Fibroblast of lung (primary cell): ENCODE measurements around the gene IRF4. TPM values are rescaled to one million over a fixed set of nuclear protein-coding genes. Genes with fewer than 3 reads are reported as not detected.

ENCODE experiments used
- DNase-seq, 2 donors: peaks; one replicate each; pipeline versions ENCODE4 v3.0.0 to v3.0.0-alpha.2; 2010; ENCODE audit warnings: low read depth in 2 of 2
- H2AFZ ChIP-seq: 2 replicates; pipeline ENCODE4 v1.5.1; 2012; ENCODE audit warnings: low read length, control low read depth, inconsistent platforms
- H3K27ac ChIP-seq: 2 replicates; pipeline ENCODE4 v1.5.1; 2011; ENCODE audit warnings: low read length, control low read depth; ENCODE audit not compliant: insufficient read depth
- H3K27me3 ChIP-seq: 2 replicates; pipeline ENCODE4 v1.5.1; 2011; ENCODE audit warnings: mild to moderate bottlenecking, low read length; ENCODE audit not compliant: control insufficient read depth, insufficient read depth
- H3K36me3 ChIP-seq: 2 replicates; pipeline ENCODE4 v1.5.1; 2011; ENCODE audit warnings: low read length; ENCODE audit not compliant: control insufficient read depth, insufficient read depth
- H3K4me1 ChIP-seq: 2 replicates; pipeline ENCODE4 v1.5.1; 2011; ENCODE audit warnings: low read length; ENCODE audit not compliant: control insufficient read depth, insufficient read depth; ENCODE audit errors: extremely low read depth
- H3K4me2 ChIP-seq: 2 replicates; pipeline ENCODE4 v1.5.1; 2011; ENCODE audit warnings: low read length, control low read depth; ENCODE audit not compliant: insufficient read depth; ENCODE audit errors: extremely low read depth
- H3K4me3 ChIP-seq, 4 experiments: fragments of 200-600 bp in 1 of 4; sonication (generic) in 1 of 4; replicated peaks in 1 of 4; 2 replicates each; pipeline ENCODE4 v1.5.1; 2011 to 2016; ENCODE audit warnings: low read length in 4 of 4, low read depth in 3 of 4, mild to moderate bottlenecking in 3 of 4, control low read depth in 2 of 4, inconsistent platforms in 1 of 4, mixed read lengths in 1 of 4; ENCODE audit not compliant: insufficient read depth in 1 of 4; ENCODE audit errors: control extremely low read depth in 1 of 4
- H3K79me2 ChIP-seq: 2 replicates; pipeline ENCODE4 v1.5.1; 2012; ENCODE audit warnings: mild to moderate bottlenecking, low read length, inconsistent platforms; ENCODE audit not compliant: control insufficient read depth, insufficient read depth
- H3K9ac ChIP-seq: 2 replicates; pipeline ENCODE4 v1.5.1; 2011; ENCODE audit warnings: mild to moderate bottlenecking, low read length, control low read depth; ENCODE audit not compliant: insufficient read depth
- H3K9me3 ChIP-seq: 2 replicates; pipeline ENCODE4 v1.5.1; 2012; ENCODE audit warnings: low read depth, low read length; ENCODE audit not compliant: control insufficient read depth, insufficient read depth
- H4K20me1 ChIP-seq: 2 replicates; pipeline ENCODE4 v1.5.1; 2011; ENCODE audit warnings: low read length; ENCODE audit not compliant: control insufficient read depth, insufficient read depth; ENCODE audit errors: extremely low read depth
- EZH2 ChIP-seq: IDR thresholded peaks from 2 replicates; pipeline ENCODE4 v1.5.1; 2012; ENCODE audit warnings: low read length, control low read depth, mild to moderate bottlenecking; ENCODE audit errors: missing control alignments
- polyA plus RNA-seq, 2 donors: library from polyadenylated mRNA; depleted of rRNA in 1 of 2; stranded (reverse) in 1 of 2; unstranded in 1 of 2; fragments of >200 nt; gene quantifications; 2 replicates each; pipeline ENCODE4 v1.2.1, GENCODE V29; 2011 to 2012; ENCODE audit warnings: missing spikeins in 1 of 2
- total RNA-seq: library from RNA; depleted of rRNA; stranded (reverse); fragments of >200 nt; gene quantifications from 2 replicates; pipeline ENCODE4 v1.2.1, GENCODE V29; 2014
- TF ChIP-seq, protein P1 (sequence below), 2 donors: IDR thresholded peaks in 1 of 2; conservative IDR thresholded peaks in 1 of 2; 1 replicate in 1 of 2; 2 replicates in 1 of 2; pipeline ENCODE4 v1.5.1; 2011 to 2012; ENCODE audit warnings: low read length in 2 of 2, control low read depth in 1 of 2, inconsistent platforms in 1 of 2, low read depth in 1 of 2, mild to moderate bottlenecking in 1 of 2

IRF4 gene
- total and polyA plus RNA-seq, 2 donors (not counting 1 experiment from before 2014, with no cell fraction given) = under 0.01 to 0.01 TPM

DNA sequence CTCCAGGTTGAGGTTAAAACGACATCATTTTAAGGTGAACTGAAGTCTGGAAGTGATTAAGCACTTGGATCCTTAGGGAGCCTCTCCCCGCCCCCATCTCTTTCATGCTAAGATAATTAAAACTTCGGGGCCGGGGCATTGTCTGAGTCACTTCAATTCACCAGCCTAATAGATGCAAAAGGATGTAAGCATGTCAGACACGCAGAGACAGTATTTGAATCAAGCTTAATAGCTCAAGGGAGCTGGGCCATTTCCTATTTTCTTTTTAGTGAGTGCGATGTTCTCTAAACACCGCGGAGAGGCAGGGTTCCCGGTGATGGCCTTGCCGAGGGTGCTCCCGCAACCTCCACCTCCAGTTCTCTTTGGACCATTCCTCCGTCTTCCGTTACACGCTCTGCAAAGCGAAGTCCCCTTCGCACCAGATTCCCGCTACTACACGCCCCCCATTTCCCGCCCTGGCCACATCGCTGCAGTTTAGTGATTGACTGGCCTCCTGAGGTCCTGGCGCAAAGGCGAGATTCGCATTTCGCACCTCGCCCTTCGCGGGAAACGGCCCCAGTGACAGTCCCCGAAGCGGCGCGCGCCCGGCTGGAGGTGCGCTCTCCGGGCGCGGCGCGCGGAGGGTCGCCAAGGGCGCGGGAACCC is 516 bp upstream of the IRF4 start:
- H3K9ac ChIP-seq = no peak overlapping the region
- peak overlapping the region in 2 of 4 experiments; percentile 1 to 43 for H3K4me3 ChIP-seq
- DNase-seq = peak; percentile 6 to 27
- H3K79me2 ChIP-seq = no peaks in the 10 kb centered on the region
- peaks cover 54% of the 10 kb centered on the region for H3K27me3 ChIP-seq
- no peak overlapping the region for H3K27ac ChIP-seq
- H3K36me3 ChIP-seq = no peaks in the 10 kb centered on the region
- no peaks in the 10 kb centered on the region for H3K9me3 ChIP-seq
- H4K20me1 ChIP-seq = no peaks in the 10 kb centered on the region
- no peaks in the 10 kb centered on the region for H3K4me1 ChIP-seq
- H2AFZ ChIP-seq = no peak overlapping the region
- TF ChIP-seq EZH2 = peak; percentile 87
- TF ChIP-seq, protein P1, sequence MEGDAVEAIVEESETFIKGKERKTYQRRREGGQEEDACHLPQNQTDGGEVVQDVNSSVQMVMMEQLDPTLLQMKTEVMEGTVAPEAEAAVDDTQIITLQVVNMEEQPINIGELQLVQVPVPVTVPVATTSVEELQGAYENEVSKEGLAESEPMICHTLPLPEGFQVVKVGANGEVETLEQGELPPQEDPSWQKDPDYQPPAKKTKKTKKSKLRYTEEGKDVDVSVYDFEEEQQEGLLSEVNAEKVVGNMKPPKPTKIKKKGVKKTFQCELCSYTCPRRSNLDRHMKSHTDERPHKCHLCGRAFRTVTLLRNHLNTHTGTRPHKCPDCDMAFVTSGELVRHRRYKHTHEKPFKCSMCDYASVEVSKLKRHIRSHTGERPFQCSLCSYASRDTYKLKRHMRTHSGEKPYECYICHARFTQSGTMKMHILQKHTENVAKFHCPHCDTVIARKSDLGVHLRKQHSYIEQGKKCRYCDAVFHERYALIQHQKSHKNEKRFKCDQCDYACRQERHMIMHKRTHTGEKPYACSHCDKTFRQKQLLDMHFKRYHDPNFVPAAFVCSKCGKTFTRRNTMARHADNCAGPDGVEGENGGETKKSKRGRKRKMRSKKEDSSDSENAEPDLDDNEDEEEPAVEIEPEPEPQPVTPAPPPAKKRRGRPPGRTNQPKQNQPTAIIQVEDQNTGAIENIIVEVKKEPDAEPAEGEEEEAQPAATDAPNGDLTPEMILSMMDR (conservative IDR thresholded peaks at IDR 0.05 in 1 of 2, IDR thresholded peaks at IDR 0.05 in 1 of 2; ENCODE audit: low read depth in 1 of 2, low read length in 2 of 2) = peak in 1 of 2 donors; percentile 23
- no peak overlapping the region for H3K4me2 ChIP-seq

DNA sequence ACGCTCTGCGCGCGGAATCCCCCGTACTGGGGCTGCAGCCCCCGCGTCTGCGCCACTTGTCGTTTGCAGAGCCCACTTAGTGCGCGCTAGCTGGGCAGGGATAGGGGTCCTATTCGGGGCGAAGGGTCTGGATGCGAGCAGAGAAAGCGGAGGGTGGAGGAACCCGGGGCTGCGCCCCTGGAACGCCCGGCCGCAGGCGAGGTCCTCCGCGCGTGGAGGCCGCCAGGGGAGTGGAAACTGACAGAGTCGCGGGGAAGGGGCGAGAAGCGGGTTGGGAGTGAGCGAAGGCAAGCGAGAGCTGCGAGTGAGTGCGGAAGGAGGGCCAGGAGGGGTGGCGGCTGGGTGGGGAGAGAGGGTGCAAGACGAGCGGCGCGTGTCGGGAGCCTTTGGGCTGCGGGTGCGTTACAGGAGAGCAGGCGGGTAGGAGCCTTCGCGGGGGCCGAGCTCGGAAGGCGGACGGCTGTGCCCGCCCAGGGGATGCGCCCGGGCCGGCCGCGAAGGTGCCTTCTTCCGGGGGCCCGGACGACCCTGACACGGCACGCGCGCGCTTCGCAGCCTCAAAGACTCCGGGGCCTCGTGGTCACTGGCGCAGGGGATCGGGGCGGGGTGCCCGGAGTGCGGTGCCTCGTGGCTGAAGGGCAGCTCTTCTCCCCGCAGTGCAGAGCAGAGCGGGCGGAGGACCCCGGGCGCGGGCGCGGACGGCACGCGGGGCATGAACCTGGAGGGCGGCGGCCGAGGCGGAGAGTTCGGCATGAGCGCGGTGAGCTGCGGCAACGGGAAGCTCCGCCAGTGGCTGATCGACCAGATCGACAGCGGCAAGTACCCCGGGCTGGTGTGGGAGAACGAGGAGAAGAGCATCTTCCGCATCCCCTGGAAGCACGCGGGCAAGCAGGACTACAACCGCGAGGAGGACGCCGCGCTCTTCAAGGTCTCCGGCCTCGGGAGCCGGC is 1.2 kb downstream of the IRF4 start:
- H3K36me3 ChIP-seq = no peaks in the 10 kb centered on the region
- no peaks in the 10 kb centered on the region for H4K20me1 ChIP-seq
- H2AFZ ChIP-seq = no peak overlapping the region
- no peak overlapping the region for H3K9ac ChIP-seq
- H3K79me2 ChIP-seq = no peaks in the 10 kb centered on the region
- no peak overlapping the region for H3K4me3 ChIP-seq
- DNase-seq = peak in 1 of 2 donors; percentile 6
- no peaks in the 10 kb centered on the region for H3K4me1 ChIP-seq
- TF ChIP-seq EZH2 = peak; percentile 64
- TF ChIP-seq, protein P1 (conservative IDR thresholded peaks at IDR 0.05 in 1 of 2, IDR thresholded peaks at IDR 0.05 in 1 of 2; ENCODE audit: low read depth in 1 of 2, low read length in 2 of 2) = no peak
- no peaks in the 10 kb centered on the region for H3K9me3 ChIP-seq
- peaks cover 54% of the 10 kb centered on the region for H3K27me3 ChIP-seq
- H3K27ac ChIP-seq = no peak overlapping the region
- no peak overlapping the region for H3K4me2 ChIP-seq

DNA sequence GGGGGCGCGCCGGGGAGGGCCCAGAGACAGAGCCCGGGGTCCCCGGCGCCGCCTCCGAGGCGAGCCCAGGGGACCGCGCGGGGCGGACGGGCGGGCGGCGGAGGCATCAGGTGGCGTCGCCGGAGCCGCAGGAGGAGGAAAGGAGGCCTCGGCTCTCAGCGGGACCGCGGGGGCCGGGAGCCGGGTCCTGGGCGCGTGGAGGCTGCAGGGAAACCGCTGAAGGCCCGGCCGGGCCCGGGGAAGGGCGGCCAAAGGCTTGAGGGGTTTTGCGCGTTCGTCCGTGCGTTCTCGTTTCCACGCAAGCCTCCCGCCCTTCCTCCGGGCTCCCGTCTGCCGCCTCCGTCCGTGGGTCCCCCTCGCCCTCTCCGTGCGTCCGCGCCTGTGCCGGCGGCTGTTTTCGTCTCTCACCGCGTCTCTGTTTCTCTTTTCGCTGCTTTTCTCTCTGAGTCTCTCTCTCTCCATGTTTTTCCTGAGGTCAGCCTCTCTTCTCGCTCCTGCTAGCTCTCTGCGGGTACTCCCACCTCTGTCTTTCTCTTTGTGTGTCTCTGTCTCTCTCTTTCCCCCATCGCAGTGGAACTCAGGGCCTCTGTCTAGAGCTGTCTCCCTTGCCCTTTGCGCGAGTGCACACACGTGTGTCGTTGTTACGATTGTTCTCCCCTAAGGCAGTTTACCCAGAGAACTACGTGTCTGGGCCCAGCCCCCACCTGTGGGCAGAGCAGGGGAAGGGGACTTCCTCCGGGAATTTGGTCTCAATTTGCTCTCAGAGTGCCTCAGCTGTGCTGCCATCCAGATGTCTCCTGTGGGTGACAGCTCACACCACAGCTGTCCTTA is 2.1 kb downstream of the IRF4 start:
- Histone ChIP-seq H3K27me3 (peaks cover 54% of the 10 kb centered on the region), H3K9me3 (no peaks in the 10 kb centered on the region), H3K4me2 (no peak overlapping the region), H3K4me1 (no peaks in the 10 kb centered on the region), H3K79me2 (no peaks in the 10 kb centered on the region), H3K36me3 (no peaks in the 10 kb centered on the region), H2AFZ (no peak overlapping the region), H3K4me3 (no peak overlapping the region), H3K9ac (no peak overlapping the region), H3K27ac (no peak overlapping the region), H4K20me1 (no peaks in the 10 kb centered on the region)
- no peak for DNase-seq
- TF ChIP-seq EZH2 = peak; percentile 83
- TF ChIP-seq, protein P1 (conservative IDR thresholded peaks at IDR 0.05 in 1 of 2, IDR thresholded peaks at IDR 0.05 in 1 of 2; ENCODE audit: low read depth in 1 of 2, low read length in 2 of 2) = no peak
